SK-N-SH treated with all-trans-retinoic acid at 6 μM for 48 hours (cell line): Measurements from ENCODE around the gene CPVL.

Source experiments
- ARNTL ChIP-seq: fragments of 450-650 bp; formaldehyde crosslinking; IDR thresholded peaks from 2 replicates; pipeline ENCODE4 v1.5.0; 2020; ENCODE audit warnings: low read depth, mild to moderate bottlenecking, moderate library complexity, borderline replicate concordance
- BACH2 ChIP-seq: fragments of 250-450 bp; sonication (Bioruptor Pico); IDR thresholded peaks from 2 replicates; pipeline ENCODE4 v1.9.0; 2021; ENCODE audit warnings: mild to moderate bottlenecking, borderline replicate concordance
- CREB5 ChIP-seq: fragments of 250-450 bp; sonication (Bioruptor Pico); IDR thresholded peaks from 2 replicates; pipeline ENCODE4 v1.5.1; 2020; ENCODE audit warnings: low read depth, mild to moderate bottlenecking, moderate library complexity
- CSRNP3 ChIP-seq: fragments of 250-450 bp; sonication (Bioruptor Pico); IDR thresholded peaks from 2 replicates; pipeline ENCODE4 v1.5.1; 2021; ENCODE audit warnings: mild to moderate bottlenecking, moderate library complexity
- GLIS3 ChIP-seq: fragments of 250-450 bp; sonication (Bioruptor Pico); IDR thresholded peaks from 2 replicates; pipeline ENCODE4 v1.5.0; 2020; ENCODE audit warnings: mild to moderate bottlenecking, moderate library complexity
- ISL1 ChIP-seq: fragments of 250-450 bp; sonication (Bioruptor Pico); IDR thresholded peaks from 2 replicates; pipeline ENCODE4 v2.1.2; 2022; ENCODE audit warnings: mild to moderate bottlenecking, moderate library complexity
- OSR1 ChIP-seq: fragments of 250-450 bp; sonication (Bioruptor Pico); IDR thresholded peaks from 2 replicates; pipeline ENCODE4 v1.8.0; 2022; ENCODE audit warnings: moderate library complexity, mild to moderate bottlenecking, inconsistent platforms
- PATZ1 ChIP-seq: fragments of 250-450 bp; sonication (Bioruptor Pico); IDR thresholded peaks from 2 replicates; pipeline ENCODE4 v1.8.0; 2020; ENCODE audit warnings: mild to moderate bottlenecking, moderate library complexity, borderline replicate concordance
- POU6F1 ChIP-seq: fragments of 250-450 bp; sonication (Bioruptor Pico); IDR thresholded peaks from 2 replicates; pipeline ENCODE4 v1.8.0; 2021; ENCODE audit warnings: low read depth, mild to moderate bottlenecking, moderate library complexity, borderline replicate concordance
- ZC3H10 ChIP-seq: fragments of 250-450 bp; sonication (Bioruptor Pico); IDR thresholded peaks from 2 replicates; pipeline ENCODE4 v1.5.1; 2021; ENCODE audit warnings: mild to moderate bottlenecking, moderate library complexity
- ZFP30 ChIP-seq: fragments of 450-650 bp; formaldehyde crosslinking; IDR thresholded peaks from 2 replicates; pipeline ENCODE4 v1.5.0; 2022; ENCODE audit warnings: mild to moderate bottlenecking, moderate library complexity
- ZNF565 ChIP-seq: fragments of 450-650 bp; formaldehyde crosslinking; conservative IDR thresholded peaks from 2 replicates; pipeline ENCODE4 v1.5.0; 2020; ENCODE audit warnings: low read depth, mild to moderate bottlenecking, moderate library complexity
- ZNF8 ChIP-seq: fragments of 450-650 bp; formaldehyde crosslinking; IDR thresholded peaks from 2 replicates; pipeline ENCODE4 v1.5.0; 2020; ENCODE audit warnings: mild to moderate bottlenecking, moderate library complexity

GRCh38 chr7:28980451-28981160, 165.7 kb downstream of the CPVL start:
- TF ChIP-seq ZNF565 (CRISPR knock-in tag) (no peak), ZNF8 (CRISPR knock-in tag) (no peak), ISL1 (CRISPR knock-in tag) (no peak), ZFP30 (no peak), ZC3H10 (CRISPR knock-in tag) (no peak), CREB5 (CRISPR knock-in tag) (no peak), CSRNP3 (no peak), PATZ1 (CRISPR knock-in tag) (no peak), ARNTL (CRISPR knock-in tag) (no peak), GLIS3 (CRISPR knock-in tag) (no peak), BACH2 (no peak), POU6F1 (CRISPR knock-in tag) (no peak), OSR1 (CRISPR knock-in tag) (no peak)
